Upper lobe of left lung (tissue), 4 donors: ENCODE data around the gene IMPACT.

ENCODE experiments used
- CTCF ChIP-seq, 6 experiments: fragments of 450-650 bp in 4 of 6; fragments of 200-600 bp in 2 of 6; sonication (generic) in 2 of 6; IDR thresholded peaks; one replicate each; pipeline ENCODE4 v1.5.1; 2016 to 2019; ENCODE audit warnings: antibody characterized with exemption in 6 of 6
- EP300 ChIP-seq, 4 donors: sonication (generic); formaldehyde crosslinking; IDR thresholded peaks; one replicate each; pipeline ENCODE4 v1.5.1; 2017; ENCODE audit warnings: antibody characterized with exemption in 4 of 4, control low read depth in 2 of 4
- POLR2A ChIP-seq, 4 donors: fragments of 450-650 bp; IDR thresholded peaks; one replicate each; pipeline ENCODE4 v1.5.1; 2016 to 2017; ENCODE audit warnings: antibody characterized with exemption in 4 of 4, mild to moderate bottlenecking in 2 of 4
- POLR2AphosphoS5 ChIP-seq, 2 donors: sonication (generic); formaldehyde crosslinking; IDR thresholded peaks; one replicate each; pipeline ENCODE4 v1.5.1; 2017; ENCODE audit warnings: antibody characterized with exemption in 2 of 2

GRCh38 chr18:24397694-24398368, 28.6 kb upstream of the IMPACT start, which contains the start of gene OSBPL1A:
- TF ChIP-seq EP300 (IDR thresholded peaks at IDR 0.05) (no peak), CTCF (IDR thresholded peaks at IDR 0.05) (peak in 2 of 6 experiments; percentile 7 to 15), POLR2A (IDR thresholded peaks at IDR 0.05) (peak in 2 of 4 donors; percentile 52 to 81), POLR2AphosphoS5 (IDR thresholded peaks at IDR 0.05) (peak; percentile 85)
